Measurements from ENCODE around the gene HEXA. TPM values are rescaled to one million over a fixed set of nuclear protein-coding genes. Genes with fewer than 3 reads are reported as not detected.

The HEXA gene
- total RNA-seq, 1 donor from 2014 or later, result 91.3 TPM

DNA sequence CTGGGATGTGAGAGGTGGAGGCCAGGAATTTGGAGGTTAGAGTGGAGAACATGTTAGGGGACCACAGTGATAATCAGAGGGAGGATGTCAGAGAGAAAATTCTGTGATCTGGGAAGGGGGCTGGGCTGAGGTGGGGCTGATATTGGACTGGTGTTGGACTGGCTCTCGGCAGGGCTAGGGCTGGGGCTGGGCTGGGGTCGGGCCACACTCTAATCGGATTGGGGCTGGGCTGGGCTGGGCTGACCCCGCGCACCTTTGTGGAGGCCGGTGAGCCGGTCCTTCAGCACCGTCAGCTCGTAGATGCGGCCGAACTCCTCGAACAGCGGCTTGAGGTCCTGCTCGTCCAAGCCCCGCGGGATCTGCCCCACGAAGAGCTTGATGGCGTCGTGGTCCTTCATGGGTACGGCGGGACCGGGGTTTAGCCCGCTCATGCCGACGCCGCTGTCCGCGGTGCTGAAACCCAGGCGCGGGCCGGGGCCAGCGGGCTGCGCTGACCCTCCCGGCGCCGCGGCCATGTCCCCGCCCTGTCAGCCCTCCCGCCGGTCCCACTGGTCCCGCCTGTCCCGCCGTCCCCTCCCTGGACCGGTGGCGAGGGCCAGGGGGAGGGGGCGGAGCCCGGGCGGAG is 56.3 kb downstream of the HEXA start:
- Mint-ChIP-seq H3K36me3 (peaks cover 6% of the 10 kb centered on the region), H3K4me1 (ENCODE audit: unreplicated experiment) (peaks cover 4% of the 10 kb centered on the region), H3K4me3 (peak overlapping the region; percentile 79), H3K27me3 (peaks cover 36% of the 10 kb centered on the region), H3K9me3 (no peaks in the 10 kb centered on the region), H3K27ac (peak overlapping the region; percentile 30)
- peak; percentile 86 for DNase-seq (ENCODE audit: extremely low spot score, unreplicated experiment)
- TF ChIP-seq, protein P1, sequence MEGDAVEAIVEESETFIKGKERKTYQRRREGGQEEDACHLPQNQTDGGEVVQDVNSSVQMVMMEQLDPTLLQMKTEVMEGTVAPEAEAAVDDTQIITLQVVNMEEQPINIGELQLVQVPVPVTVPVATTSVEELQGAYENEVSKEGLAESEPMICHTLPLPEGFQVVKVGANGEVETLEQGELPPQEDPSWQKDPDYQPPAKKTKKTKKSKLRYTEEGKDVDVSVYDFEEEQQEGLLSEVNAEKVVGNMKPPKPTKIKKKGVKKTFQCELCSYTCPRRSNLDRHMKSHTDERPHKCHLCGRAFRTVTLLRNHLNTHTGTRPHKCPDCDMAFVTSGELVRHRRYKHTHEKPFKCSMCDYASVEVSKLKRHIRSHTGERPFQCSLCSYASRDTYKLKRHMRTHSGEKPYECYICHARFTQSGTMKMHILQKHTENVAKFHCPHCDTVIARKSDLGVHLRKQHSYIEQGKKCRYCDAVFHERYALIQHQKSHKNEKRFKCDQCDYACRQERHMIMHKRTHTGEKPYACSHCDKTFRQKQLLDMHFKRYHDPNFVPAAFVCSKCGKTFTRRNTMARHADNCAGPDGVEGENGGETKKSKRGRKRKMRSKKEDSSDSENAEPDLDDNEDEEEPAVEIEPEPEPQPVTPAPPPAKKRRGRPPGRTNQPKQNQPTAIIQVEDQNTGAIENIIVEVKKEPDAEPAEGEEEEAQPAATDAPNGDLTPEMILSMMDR (conservative IDR thresholded peaks at IDR 0.05), result no peak

DNA sequence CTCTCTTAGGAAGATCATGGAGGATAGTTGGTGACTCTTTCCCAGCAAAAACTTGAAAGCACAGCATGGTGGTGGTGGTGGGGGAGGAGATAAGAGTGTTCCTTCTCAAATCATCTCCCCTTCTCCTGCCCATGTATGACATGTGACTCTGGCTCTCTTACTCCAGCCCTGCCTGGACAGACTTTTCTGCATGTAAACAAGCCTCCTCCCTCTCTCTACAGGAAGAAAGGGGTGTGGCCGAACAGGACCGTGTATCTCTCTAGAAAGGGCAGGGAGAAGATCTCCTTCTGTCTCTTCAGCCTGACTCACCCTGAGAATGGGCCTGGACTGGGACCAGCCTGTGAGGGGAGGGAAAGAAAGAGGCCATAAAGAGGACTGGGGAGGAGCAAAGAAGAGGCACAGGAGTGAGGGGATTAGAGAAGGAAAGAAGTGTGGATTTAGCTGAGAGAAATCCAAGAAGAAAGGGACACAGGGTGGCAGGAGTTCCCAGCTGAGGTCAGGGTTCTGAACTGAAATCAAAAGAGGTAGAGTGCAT is 57.3 kb downstream of the HEXA start:
- Mint-ChIP-seq H3K4me3 (peak overlapping the region; percentile 79), H3K27me3 (peaks cover 36% of the 10 kb centered on the region), H3K9me3 (no peaks in the 10 kb centered on the region), H3K27ac (peak overlapping the region; percentile 30), H3K4me1 (ENCODE audit: unreplicated experiment) (peaks cover 4% of the 10 kb centered on the region), H3K36me3 (no peaks in the 10 kb centered on the region)
- DNase-seq (ENCODE audit: extremely low spot score, unreplicated experiment), result no peak
- TF ChIP-seq, protein P1 (conservative IDR thresholded peaks at IDR 0.05), result no peak

DNA sequence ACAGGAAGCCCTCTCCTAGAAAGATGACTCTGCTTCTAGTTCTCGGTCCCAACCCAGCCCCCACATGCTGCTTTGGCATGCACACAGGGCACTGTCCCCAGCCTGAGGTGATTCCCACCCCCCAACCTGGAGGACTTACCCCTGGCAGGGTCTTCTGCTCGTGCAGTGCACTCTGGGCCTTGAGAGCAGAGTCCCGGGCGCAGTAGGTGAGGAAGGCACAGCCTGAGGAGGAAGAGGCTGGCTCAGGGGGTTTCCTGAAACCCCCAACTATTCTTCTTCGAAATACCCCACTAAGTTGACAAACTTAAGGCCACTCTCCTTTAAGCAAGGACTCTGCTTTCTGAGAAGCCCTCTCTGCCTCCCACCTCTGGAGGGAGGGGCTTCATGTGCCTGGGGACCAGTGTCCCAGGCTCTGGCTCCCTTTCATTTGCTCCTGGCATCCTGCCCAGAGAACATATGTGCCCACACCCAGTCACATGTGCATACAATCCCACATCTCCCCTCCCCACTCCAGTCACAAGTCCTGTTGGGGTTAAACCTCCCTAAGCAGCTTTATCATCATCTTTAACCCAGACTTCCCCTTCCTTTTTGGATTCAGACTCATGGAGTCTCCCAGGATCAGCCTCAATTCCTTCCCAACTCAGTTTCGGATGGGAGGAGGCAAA is 60.0 kb downstream of the HEXA start:
- Mint-ChIP-seq H3K9me3 (no peaks in the 10 kb centered on the region), H3K4me3 (no peak overlapping the region), H3K27me3 (peaks cover 42% of the 10 kb centered on the region), H3K27ac (no peak overlapping the region), H3K4me1 (ENCODE audit: unreplicated experiment) (peaks cover 2% of the 10 kb centered on the region), H3K36me3 (no peaks in the 10 kb centered on the region)
- no peak for DNase-seq (ENCODE audit: extremely low spot score, unreplicated experiment)
- TF ChIP-seq, protein P1 (conservative IDR thresholded peaks at IDR 0.05), result no peak

DNA sequence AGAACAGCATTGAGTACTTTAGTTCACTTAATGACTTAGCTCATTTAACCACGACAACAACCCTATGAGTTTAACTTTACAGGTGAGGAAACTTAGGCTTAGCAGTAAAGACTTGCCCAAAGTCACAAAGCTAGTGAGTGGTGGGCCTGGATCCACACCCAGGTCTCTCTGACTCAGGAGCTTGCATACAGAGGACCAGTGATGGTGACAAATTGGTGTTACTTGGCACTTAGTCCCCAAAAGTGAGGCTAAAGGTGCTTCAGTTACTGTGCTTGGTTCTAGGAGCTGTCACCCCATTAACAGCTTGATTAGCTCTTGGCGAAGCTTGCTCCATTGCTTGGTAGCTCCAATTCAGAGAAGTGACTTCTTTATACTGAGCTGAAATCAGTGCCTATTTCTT is 61.9 kb downstream of the HEXA start:
- no peak overlapping the region for H3K4me3 Mint-ChIP-seq
- H3K9me3 Mint-ChIP-seq, result no peaks in the 10 kb centered on the region
- H3K36me3 Mint-ChIP-seq, result no peaks in the 10 kb centered on the region
- no peaks in the 10 kb centered on the region for H3K4me1 Mint-ChIP-seq (ENCODE audit: unreplicated experiment)
- TF ChIP-seq, protein P1 (conservative IDR thresholded peaks at IDR 0.05), result no peak
- no peak for DNase-seq (ENCODE audit: extremely low spot score, unreplicated experiment)
- peaks cover 46% of the 10 kb centered on the region for H3K27me3 Mint-ChIP-seq
- no peak overlapping the region for H3K27ac Mint-ChIP-seq

DNA sequence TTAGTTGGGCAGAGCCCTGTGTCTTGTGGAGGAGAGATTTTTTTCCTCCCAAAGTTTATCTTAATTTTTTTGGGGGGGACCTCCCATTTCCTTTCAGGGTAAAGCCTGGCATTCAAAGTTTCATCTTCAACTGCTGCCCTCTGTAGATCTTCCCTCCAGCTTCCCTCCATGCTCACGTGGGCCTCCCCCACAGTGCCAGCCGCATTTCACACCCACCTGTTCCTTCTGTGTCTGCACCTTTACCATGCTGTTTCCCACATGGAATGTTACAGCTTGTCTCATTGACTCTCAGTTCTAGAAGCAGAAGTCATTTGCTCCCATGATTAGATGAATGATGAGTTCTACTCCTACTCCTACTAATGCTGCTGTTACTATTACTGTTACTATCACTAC is 62.4 kb downstream of the HEXA start:
- TF ChIP-seq, protein P1 (conservative IDR thresholded peaks at IDR 0.05), result no peak
- H3K4me1 Mint-ChIP-seq (ENCODE audit: unreplicated experiment), result no peaks in the 10 kb centered on the region
- peaks cover 42% of the 10 kb centered on the region for H3K27me3 Mint-ChIP-seq
- H3K4me3 Mint-ChIP-seq, result no peak overlapping the region
- H3K9me3 Mint-ChIP-seq, result no peaks in the 10 kb centered on the region
- H3K27ac Mint-ChIP-seq, result no peak overlapping the region
- H3K36me3 Mint-ChIP-seq, result no peaks in the 10 kb centered on the region
- DNase-seq (ENCODE audit: extremely low spot score, unreplicated experiment), result no peak
